HEK293 (cell line): ENCODE measurements around the gene PYGO2.
A peak's percentile ranks its signal among the peaks of the same experiment; 100 is the strongest.

Experiments
- BCL6B ChIP-seq: fragments of 450-650 bp; formaldehyde crosslinking; IDR thresholded peaks from 2 replicates; pipeline ENCODE4 v1.5.1; 2017; ENCODE audit warnings: missing biosample characterization, missing genetic modification characterization
- HIC1 ChIP-seq: fragments of 450-650 bp; formaldehyde crosslinking; IDR thresholded peaks from 2 replicates; pipeline ENCODE4 v1.5.1; 2016; ENCODE audit warnings: missing biosample characterization, missing genetic modification characterization
- IKZF3 ChIP-seq: fragments of 450-650 bp; IDR thresholded peaks from 2 replicates; pipeline ENCODE4 v1.5.0; 2018; ENCODE audit warnings: missing biosample characterization, mild to moderate bottlenecking, missing genetic modification characterization, moderate library complexity
- KLF10 ChIP-seq: fragments of 450-650 bp; IDR thresholded peaks from 2 replicates; pipeline ENCODE4 v1.5.1; 2018; ENCODE audit warnings: missing biosample characterization, mild to moderate bottlenecking, missing genetic modification characterization
- REST ChIP-seq: fragments of 450-650 bp; formaldehyde crosslinking; IDR thresholded peaks from 2 replicates; pipeline ENCODE4 v1.5.1; 2016; ENCODE audit warnings: missing biosample characterization, missing genetic modification characterization
- TCF7L2 ChIP-seq: IDR thresholded peaks from 2 replicates; pipeline ENCODE4 v1.6.1; 2011; ENCODE audit warnings: low read depth, mild to moderate bottlenecking, inconsistent platforms, low read length, moderate library complexity, borderline replicate concordance
- WT1 ChIP-seq: fragments of 450-650 bp; formaldehyde crosslinking; IDR thresholded peaks from 2 replicates; pipeline ENCODE4 v1.5.1; 2016; ENCODE audit warnings: missing biosample characterization, missing genetic modification characterization
- YY1 ChIP-seq: fragments of 450-650 bp; formaldehyde crosslinking; IDR thresholded peaks from 2 replicates; pipeline ENCODE4 v1.5.1; 2018; ENCODE audit warnings: missing biosample characterization, missing genetic modification characterization
- ZBTB20 ChIP-seq: fragments of 450-650 bp; formaldehyde crosslinking; IDR thresholded peaks from 2 replicates; pipeline ENCODE4 v1.5.1; 2016; ENCODE audit warnings: missing biosample characterization, missing genetic modification characterization
- ZBTB49 ChIP-seq: fragments of 450-650 bp; formaldehyde crosslinking; IDR thresholded peaks from 2 replicates; pipeline ENCODE4 v1.5.1; 2016; ENCODE audit warnings: missing biosample characterization, missing genetic modification characterization, low read depth
- ZIC2 ChIP-seq: fragments of 450-650 bp; formaldehyde crosslinking; IDR thresholded peaks from 2 replicates; pipeline ENCODE4 v1.5.1; 2016; ENCODE audit warnings: missing biosample characterization, missing genetic modification characterization
- ZNF155 ChIP-seq: fragments of 450-650 bp; formaldehyde crosslinking; IDR thresholded peaks from 2 replicates; pipeline ENCODE4 v1.5.1; 2016; ENCODE audit warnings: missing biosample characterization, missing genetic modification characterization
- ZNF169 ChIP-seq: fragments of 450-650 bp; formaldehyde crosslinking; IDR thresholded peaks from 2 replicates; pipeline ENCODE4 v1.5.1; 2016; ENCODE audit warnings: missing biosample characterization, missing genetic modification characterization
- ZNF175 ChIP-seq: fragments of 450-650 bp; formaldehyde crosslinking; IDR thresholded peaks from 2 replicates; pipeline ENCODE4 v1.5.1; 2016; ENCODE audit warnings: missing biosample characterization, missing genetic modification characterization
- ZNF266 ChIP-seq: fragments of 450-650 bp; formaldehyde crosslinking; IDR thresholded peaks from 2 replicates; pipeline ENCODE4 v1.5.1; 2016; ENCODE audit warnings: missing biosample characterization, missing genetic modification characterization, low read depth
- ZNF280C ChIP-seq: fragments of 450-650 bp; formaldehyde crosslinking; IDR thresholded peaks from 2 replicates; pipeline ENCODE4 v1.5.1; 2016; ENCODE audit warnings: missing biosample characterization, missing genetic modification characterization
- ZNF354C ChIP-seq: fragments of 450-650 bp; formaldehyde crosslinking; IDR thresholded peaks from 2 replicates; pipeline ENCODE4 v1.5.1; 2016; ENCODE audit warnings: missing biosample characterization, missing genetic modification characterization, low read depth, borderline replicate concordance
- ZNF362 ChIP-seq: fragments of 450-650 bp; formaldehyde crosslinking; IDR thresholded peaks from 2 replicates; pipeline ENCODE4 v1.5.1; 2016; ENCODE audit warnings: missing biosample characterization, missing genetic modification characterization
- ZNF48 ChIP-seq: fragments of 450-650 bp; formaldehyde crosslinking; IDR thresholded peaks from 2 replicates; pipeline ENCODE4 v1.5.1; 2016; ENCODE audit warnings: missing biosample characterization, missing genetic modification characterization
- ZNF513 ChIP-seq: fragments of 450-650 bp; IDR thresholded peaks from 2 replicates; pipeline ENCODE4 v1.5.1; 2018; ENCODE audit warnings: missing biosample characterization, missing genetic modification characterization
- ZNF544 ChIP-seq: fragments of 450-650 bp; formaldehyde crosslinking; IDR thresholded peaks from 2 replicates; pipeline ENCODE4 v1.5.0; 2017; ENCODE audit warnings: missing biosample characterization, missing genetic modification characterization
- ZNF561 ChIP-seq: fragments of 450-650 bp; IDR thresholded peaks from 2 replicates; pipeline ENCODE4 v1.5.1; 2018; ENCODE audit warnings: missing biosample characterization, missing genetic modification characterization, borderline replicate concordance
- ZNF707 ChIP-seq: fragments of 450-650 bp; formaldehyde crosslinking; IDR thresholded peaks from 2 replicates; pipeline ENCODE4 v1.5.1; 2016; ENCODE audit warnings: missing biosample characterization, missing genetic modification characterization
- ZSCAN30 ChIP-seq: fragments of 450-650 bp; IDR thresholded peaks from 2 replicates; pipeline ENCODE4 v1.5.1; 2018; ENCODE audit warnings: missing biosample characterization, mild to moderate bottlenecking, missing genetic modification characterization, moderate library complexity

Gene PYGO2

GRCh38 chr1:154961207-154962155 lies at the start of gene PYGO2 (continued):
- TF ChIP-seq ZNF155 (tag by site-specific recombination) (no peak), HIC1 (tag by site-specific recombination) (no peak), BCL6B (tag by site-specific recombination) (no peak), ZNF362 (no peak), ZSCAN30 (tag by site-specific recombination) (peak; percentile 74), ZBTB20 (peak; percentile 86; the same call in 1 of the 2 replicates), REST (tag by site-specific recombination) (no peak), ZNF169 (tag by site-specific recombination) (no peak), ZNF48 (tag by site-specific recombination) (no peak), ZNF280C (tag by site-specific recombination) (no peak), ZNF561 (tag by site-specific recombination) (no peak), ZBTB49 (tag by site-specific recombination) (no peak), ZNF707 (tag by site-specific recombination) (no peak), ZNF544 (tag by site-specific recombination) (no peak), KLF10 (tag by site-specific recombination) (peak; percentile 35; the same call in 1 of the 2 replicates), ZNF266 (no peak), ZNF513 (tag by site-specific recombination) (no peak), ZNF175 (no peak), TCF7L2 (no peak), IKZF3 (tag by site-specific recombination) (peak; percentile 23; the same call in 1 of the 2 replicates), ZNF354C (no peak), YY1 (peak; percentile 77; the same call in 1 of the 2 replicates), ZIC2 (peak; percentile 70), WT1 (peak; percentile 19; the same call in 1 of the 2 replicates)
